H9 (cell line): Measurements from ENCODE around the gene NEAT1. TPM values are rescaled to one million over a fixed set of nuclear protein-coding genes. Genes with fewer than 3 reads are reported as not detected.
"Not testable (repeated sequence)": the region's sequence is repeated elsewhere in the genome, so short reads cannot be mapped to it uniquely, and the experiment has no call there.

ENCODE experiments used
- DNase-seq: peaks from one replicate; pipeline ENCODE4 v3.0.0-alpha.2; 2017
- H2AFZ ChIP-seq: one replicate; pipeline ENCODE4 v1.6.1; 2013; ENCODE audit warnings: mild to moderate bottlenecking, low read length, control low read depth, moderate library complexity
- H2AK5ac ChIP-seq: 2 replicates; pipeline ENCODE4 v1.6.1; 2013; ENCODE audit warnings: low read length, control low read depth, mixed read lengths; ENCODE audit not compliant: insufficient read length
- H2BK120ac ChIP-seq: one replicate; pipeline ENCODE4 v1.6.1; 2013; ENCODE audit warnings: low read depth, mild to moderate bottlenecking, low read length, control low read depth, inconsistent platforms; ENCODE audit not compliant: poor library complexity, severe bottlenecking
- H2BK12ac ChIP-seq: 2 replicates; pipeline ENCODE4 v1.6.1; 2013; ENCODE audit warnings: low read length, control low read depth, mixed read lengths, low read depth; ENCODE audit not compliant: insufficient read length
- H2BK15ac ChIP-seq: 2 replicates; pipeline ENCODE4 v1.6.1; 2013; ENCODE audit warnings: low read depth, low read length, control low read depth
- H2BK20ac ChIP-seq: one replicate; pipeline ENCODE4 v1.6.1; 2013; ENCODE audit warnings: low read depth, mild to moderate bottlenecking, low read length, control low read depth, inconsistent platforms; ENCODE audit not compliant: poor library complexity, severe bottlenecking
- H2BK5ac ChIP-seq: 2 replicates; pipeline ENCODE4 v1.6.1; 2013; ENCODE audit warnings: low read length, control low read depth, mixed read lengths; ENCODE audit not compliant: insufficient read length
- H3K14ac ChIP-seq: 2 replicates; pipeline ENCODE4 v1.6.1; 2013; ENCODE audit warnings: low read length, control low read depth; ENCODE audit not compliant: insufficient read depth
- H3K18ac ChIP-seq: 2 replicates; pipeline ENCODE4 v1.6.1; 2013; ENCODE audit warnings: low read depth, mild to moderate bottlenecking, mixed read lengths, low read length, control low read depth; ENCODE audit not compliant: insufficient read length
- H3K23ac ChIP-seq: 2 replicates; pipeline ENCODE4 v1.6.1; 2013; ENCODE audit warnings: low read length, control low read depth, mixed read lengths, low read depth; ENCODE audit not compliant: insufficient read length
- H3K23me2 ChIP-seq: 2 replicates; pipeline ENCODE4 v1.6.1; 2013; ENCODE audit warnings: low read depth, mild to moderate bottlenecking, mixed read lengths, low read length, control low read depth; ENCODE audit not compliant: insufficient read length, poor library complexity, severe bottlenecking
- H3K27ac ChIP-seq: 2 replicates; pipeline ENCODE4 v1.5.1; 2013; ENCODE audit warnings: low read length, control low read depth, mixed read lengths, low read depth; ENCODE audit not compliant: insufficient read length
- H3K27me3 ChIP-seq: 2 replicates; pipeline ENCODE4 v1.6.1; 2013; ENCODE audit warnings: low read length, control low read depth, inconsistent platforms; ENCODE audit not compliant: insufficient read depth
- H3K4ac ChIP-seq: 2 replicates; pipeline ENCODE4 v1.6.1; 2013; ENCODE audit warnings: low read depth, mild to moderate bottlenecking, control low read depth, inconsistent platforms, low read length, moderate library complexity
- H3K4me1 ChIP-seq: 2 replicates; pipeline ENCODE4 v1.6.1; 2013; ENCODE audit warnings: low read length, control low read depth, inconsistent platforms; ENCODE audit not compliant: insufficient read depth
- H3K4me2 ChIP-seq: 2 replicates; pipeline ENCODE4 v1.6.1; 2013; ENCODE audit warnings: low read length, control low read depth, mixed read lengths; ENCODE audit not compliant: insufficient read length, insufficient read depth
- H3K56ac ChIP-seq: 2 replicates; pipeline ENCODE4 v1.6.1; 2013; ENCODE audit warnings: low read depth, mild to moderate bottlenecking, mixed read lengths, low read length, control low read depth; ENCODE audit not compliant: insufficient read length
- H3K79me1 ChIP-seq: 2 replicates; pipeline ENCODE4 v1.6.1; 2013; ENCODE audit warnings: low read depth, mild to moderate bottlenecking, moderate library complexity, low read length, control low read depth, inconsistent platforms; ENCODE audit not compliant: insufficient read depth, poor library complexity, severe bottlenecking
- H3K79me2 ChIP-seq: 2 replicates; pipeline ENCODE4 v1.6.1; 2013; ENCODE audit warnings: low read length, control low read depth, inconsistent platforms; ENCODE audit not compliant: insufficient read depth
- H3K9ac ChIP-seq: 2 replicates; pipeline ENCODE4 v1.6.1; 2013; ENCODE audit warnings: low read length, control low read depth, mixed read lengths; ENCODE audit not compliant: insufficient read length; ENCODE audit errors: extremely low read depth
- H3K9me3 ChIP-seq: one replicate; pipeline ENCODE4 v1.6.1; 2013; ENCODE audit warnings: low read depth, low read length, inconsistent platforms; ENCODE audit not compliant: control insufficient read depth
- H3T11ph ChIP-seq: one replicate; pipeline ENCODE4 v1.6.1; 2013; ENCODE audit warnings: mild to moderate bottlenecking, low read length, control low read depth, inconsistent platforms
- H4K20me1 ChIP-seq: one replicate; pipeline ENCODE4 v1.6.1; 2013; ENCODE audit not compliant: control insufficient read depth, insufficient read length, insufficient read depth
- H4K5ac ChIP-seq: 2 replicates; pipeline ENCODE4 v1.6.1; 2013; ENCODE audit warnings: low read depth, mild to moderate bottlenecking, mixed read lengths, low read length, control low read depth; ENCODE audit not compliant: insufficient read length
- H4K8ac ChIP-seq: replicated peaks from 2 replicates; pipeline ENCODE4 v1.6.1; 2013; ENCODE audit warnings: low read length, control low read depth, mixed read lengths, low read depth; ENCODE audit not compliant: insufficient read length
- H4K91ac ChIP-seq: 2 replicates; pipeline ENCODE4 v1.6.1; 2013; ENCODE audit warnings: low read depth, mild to moderate bottlenecking, moderate library complexity, mixed read lengths, low read length, control low read depth; ENCODE audit not compliant: insufficient read length
- H3K27ac Mint-ChIP-seq, 3 experiments: 2 replicates in 2 of 3; 3 replicates in 1 of 3; pipeline ENCODE4 v1.8.0; 2020 to 2021; ENCODE audit warnings: mixed read lengths in 3 of 3, mild to moderate bottlenecking in 1 of 3, moderate library complexity in 1 of 3
- H3K27me3 Mint-ChIP-seq: 2 replicates; pipeline ENCODE4 v1.8.0; 2021; ENCODE audit warnings: low read depth, mild to moderate bottlenecking, moderate library complexity, mixed read lengths
- H3K36me3 Mint-ChIP-seq, 3 experiments: 2 replicates in 2 of 3; 3 replicates in 1 of 3; pipeline ENCODE4 v1.8.0; 2020 to 2021; ENCODE audit warnings: low read depth in 3 of 3, mixed read lengths in 3 of 3; ENCODE audit not compliant: insufficient read depth in 1 of 3
- H3K4me1 Mint-ChIP-seq, 2 experiments: 2 replicates each; pipeline ENCODE4 v1.8.0; 2020; ENCODE audit warnings: mixed read lengths in 2 of 2
- H3K4me3 Mint-ChIP-seq, 2 experiments: 2 replicates in 1 of 2; 3 replicates in 1 of 2; pipeline ENCODE4 v1.8.0; 2020 to 2021; ENCODE audit warnings: mild to moderate bottlenecking in 2 of 2, mixed read lengths in 2 of 2, moderate library complexity in 1 of 2
- H3K9me3 Mint-ChIP-seq, 2 experiments: 2 replicates in 1 of 2; 3 replicates in 1 of 2; pipeline ENCODE4 v1.8.0; 2020; ENCODE audit warnings: mild to moderate bottlenecking in 2 of 2, mixed read lengths in 2 of 2, moderate library complexity in 1 of 2
- WGBS: extraction: QIAGEN DNeasy Blood & Tissue Kit; methylation state at CpG from one replicate; pipeline ENCODE4 v1.1.7; 2013; ENCODE audit warnings: missing lambda C conversion rate, low lambda C conversion rate, mixed read lengths; ENCODE audit not compliant: insufficient read length; ENCODE audit errors: extremely low coverage; 5-methylcytosine and 5-hydroxymethylcytosine counted together
- total RNA-seq: library from RNA; stranded (reverse); gene quantifications from 2 replicates; pipeline ENCODE4 v1.2.1, GENCODE V29; 2021
- TF ChIP-seq, protein P1 (sequence below): fragments of 200-600 bp; sonication (generic); conservative IDR thresholded peaks from 3 replicates; pipeline ENCODE4 v1.8.0; 2021; ENCODE audit warnings: antibody characterized with exemption, mild to moderate bottlenecking

The NEAT1 gene
- total RNA-seq, 1 experiment from 2014 or later: 12.7 TPM

DNA sequence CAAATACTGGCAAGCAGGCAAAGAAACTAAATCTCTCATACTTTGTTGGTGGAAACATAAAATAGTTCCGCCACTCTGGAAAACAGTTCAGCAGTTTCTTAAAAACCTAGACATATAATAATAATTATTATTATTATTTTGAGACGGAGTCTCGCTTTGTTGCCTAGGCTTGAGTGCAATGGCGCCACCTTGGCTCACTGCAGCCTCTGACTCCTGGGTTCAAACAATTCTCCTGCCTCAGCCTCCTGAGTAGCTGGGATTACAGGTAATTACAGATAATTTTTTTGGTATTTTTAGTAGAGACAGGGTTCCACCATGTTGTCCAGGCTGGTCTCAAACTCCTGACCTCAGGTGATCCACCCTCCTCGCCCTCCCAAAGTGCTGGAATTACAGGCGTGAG, 44.7 kb downstream of the NEAT1 start:
- H3K9ac ChIP-seq, H3K4me3 Mint-ChIP-seq, H2BK120ac ChIP-seq, H3K18ac ChIP-seq, H3K14ac ChIP-seq, H3K27ac Mint-ChIP-seq, H3K27me3 ChIP-seq, H4K8ac ChIP-seq, H3K23ac ChIP-seq, H4K91ac ChIP-seq, H3K4ac ChIP-seq, DNase-seq, H2BK15ac ChIP-seq, H3K23me2 ChIP-seq, H3K56ac ChIP-seq, H3K4me1 Mint-ChIP-seq, H2BK20ac ChIP-seq, H3K4me2 ChIP-seq, H3K9me3 ChIP-seq, H4K20me1 ChIP-seq, H3K79me1 ChIP-seq, H2AK5ac ChIP-seq, H2BK5ac ChIP-seq, H3K27ac ChIP-seq, H2BK12ac ChIP-seq, H3K36me3 Mint-ChIP-seq, H4K5ac ChIP-seq, H3K4me1 ChIP-seq, H3K9me3 Mint-ChIP-seq, H2AFZ ChIP-seq, H3K79me2 ChIP-seq, H3T11ph ChIP-seq: not testable (repeated sequence)
- TF ChIP-seq, protein P1, sequence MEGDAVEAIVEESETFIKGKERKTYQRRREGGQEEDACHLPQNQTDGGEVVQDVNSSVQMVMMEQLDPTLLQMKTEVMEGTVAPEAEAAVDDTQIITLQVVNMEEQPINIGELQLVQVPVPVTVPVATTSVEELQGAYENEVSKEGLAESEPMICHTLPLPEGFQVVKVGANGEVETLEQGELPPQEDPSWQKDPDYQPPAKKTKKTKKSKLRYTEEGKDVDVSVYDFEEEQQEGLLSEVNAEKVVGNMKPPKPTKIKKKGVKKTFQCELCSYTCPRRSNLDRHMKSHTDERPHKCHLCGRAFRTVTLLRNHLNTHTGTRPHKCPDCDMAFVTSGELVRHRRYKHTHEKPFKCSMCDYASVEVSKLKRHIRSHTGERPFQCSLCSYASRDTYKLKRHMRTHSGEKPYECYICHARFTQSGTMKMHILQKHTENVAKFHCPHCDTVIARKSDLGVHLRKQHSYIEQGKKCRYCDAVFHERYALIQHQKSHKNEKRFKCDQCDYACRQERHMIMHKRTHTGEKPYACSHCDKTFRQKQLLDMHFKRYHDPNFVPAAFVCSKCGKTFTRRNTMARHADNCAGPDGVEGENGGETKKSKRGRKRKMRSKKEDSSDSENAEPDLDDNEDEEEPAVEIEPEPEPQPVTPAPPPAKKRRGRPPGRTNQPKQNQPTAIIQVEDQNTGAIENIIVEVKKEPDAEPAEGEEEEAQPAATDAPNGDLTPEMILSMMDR: peak; percentile 22; the same call in 1 of the 3 replicates
- WGBS: no CpG with 5 or more reads among the region's 6 CpGs
- H3K27me3 Mint-ChIP-seq: peaks cover 68% of the 10 kb centered on the region
